Psoas muscle (tissue), 8 donors: Measurements from ENCODE around the gene XPO4. TPM values are rescaled to one million over a fixed set of nuclear protein-coding genes. Genes with fewer than 3 reads are reported as not detected.

ENCODE experiments used
- ATAC-seq, 4 donors: fragments of 200-7000 bp; cut with Tn5 transposase; one replicate each; pipeline ENCODE4 v1.9.1; 2020; ENCODE audit warnings: moderate library complexity in 3 of 4, mild to moderate bottlenecking in 2 of 4
- DNase-seq, 2 donors: peaks; one replicate each; pipeline ENCODE4 v3.0.0-alpha.2; 2020
- H3K27ac ChIP-seq: fragments of 200-600 bp; one replicate; pipeline ENCODE4 v1.8.0; 2022
- H3K27me3 ChIP-seq, 3 donors: fragments of 200-600 bp in 1 of 3; one replicate each; pipeline versions ENCODE4 v1.6.1 to v1.8.0; 2013 to 2022; ENCODE audit warnings: low read length in 2 of 3, mild to moderate bottlenecking in 2 of 3, moderate library complexity in 1 of 3; ENCODE audit not compliant: insufficient read depth in 3 of 3
- H3K36me3 ChIP-seq, 2 donors: fragments of 200-600 bp in 1 of 2; one replicate each; pipeline versions ENCODE4 v1.6.1 to v1.8.0; 2013 to 2022; ENCODE audit warnings: low read depth in 1 of 2, mild to moderate bottlenecking in 1 of 2, moderate library complexity in 1 of 2; ENCODE audit not compliant: insufficient read depth in 1 of 2
- H3K4me1 ChIP-seq: fragments of 200-600 bp; one replicate; pipeline ENCODE4 v1.8.0; 2022
- H3K4me3 ChIP-seq: fragments of 200-600 bp; one replicate; pipeline ENCODE4 v1.8.0; 2022; ENCODE audit warnings: mild to moderate bottlenecking
- H3K9me3 ChIP-seq: fragments of 200-600 bp; one replicate; pipeline ENCODE4 v1.8.0; 2022
- WGBS, 3 donors: extraction: QIAGEN DNeasy Blood & Tissue Kit; methylation state at CpG; one replicate each; pipeline versions ENCODE4 v1.1.6 to v1.1.7; 2013; 5-methylcytosine and 5-hydroxymethylcytosine counted together
- intact Hi-C, 2 donors: fragments of 100-400 bp; cut with DNase I; formaldehyde crosslinking; loops; one replicate each; pipeline versions ENCODE4 v1.11.0 to v1.14.2; 2022
- polyA plus RNA-seq, 3 donors: library from polyadenylated mRNA; stranded (reverse); fragments of 200-250 nt; gene quantifications; one replicate each; pipeline ENCODE4 v1.2.3, GENCODE V29; 2013
- total RNA-seq, 4 donors: library from RNA; stranded (reverse); fragmentation: NEBNext Ultra II Directional in 2 of 4; extraction: Animal tissue kit (Norgen Biotek cat#: 25700) in 2 of 4; gene quantifications; one replicate each; pipeline versions ENCODE4 v1.2.1 to v1.2.4, GENCODE V29; 2021 to 2023
- TF ChIP-seq, protein P1 (sequence below): fragments of 200-600 bp; IDR thresholded peaks from one replicate; pipeline ENCODE4 v1.8.0; 2022; ENCODE audit warnings: antibody characterized with exemption
- donor health status: healthy with polysubstance abuse.
- donor health status: DM: no; HTN: no; CAD: no; lungs with moderate emphysema.
- donor health status: Bipolar disorder and iron deficiency.
- donor health status: healthy.
- donor health status: DM: yes; HTN: yes; CAD: no.
- donor health status: DM: no; HTN: no; CAD: no.
- donor health status: DM: no; HTN: no; CAD: no.
- donor health status: DM: yes; HTN: yes; CAD: no.

XPO4 gene
- total and polyA plus RNA-seq, 7 donors: 3.9 to 67.2 (median 12.2) TPM

DNA sequence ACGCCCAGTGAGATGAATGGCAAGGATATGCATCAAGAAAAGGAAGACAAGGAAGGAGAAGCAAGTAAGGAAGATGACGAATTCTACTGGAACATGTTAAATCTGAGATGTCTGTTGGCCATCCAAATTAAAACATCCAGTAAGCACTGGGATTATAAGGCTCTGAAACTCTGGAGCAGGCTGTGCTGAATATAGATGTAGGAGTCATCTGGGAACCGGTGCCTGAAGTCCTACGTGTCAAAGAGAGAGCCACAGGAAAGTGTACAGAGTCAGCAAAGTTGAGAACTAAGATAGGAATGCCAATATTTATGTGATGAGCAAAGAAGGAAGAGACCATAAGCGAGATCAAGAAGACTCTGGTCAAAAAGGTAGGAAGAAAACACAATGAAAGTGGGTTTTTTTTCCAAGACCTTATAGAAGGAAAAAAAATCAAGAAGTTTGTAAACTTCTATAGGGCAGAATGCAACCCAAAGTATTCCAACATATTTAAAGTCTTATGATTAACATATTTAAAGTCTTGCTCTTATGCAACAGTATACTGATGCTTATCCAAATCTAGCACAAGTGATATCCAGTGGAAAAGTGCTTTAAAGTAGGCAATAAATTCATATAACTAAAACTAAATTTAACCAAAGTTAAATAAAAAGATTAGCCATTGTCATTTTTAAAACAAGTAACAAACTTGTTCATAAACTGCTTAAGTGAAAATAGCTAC is 77.6 kb downstream of the XPO4 start:
- 32 to 34% (median 34%) methylated on average over 5 of the region's 5 CpGs for WGBS, 3 donors
- Histone ChIP-seq H3K36me3 (peaks cover 0 to 3% of the 10 kb centered on the region in 2 donors), H3K27ac (peak overlapping the region; percentile 89), H3K27me3 (no peaks in the 10 kb centered on the region), H3K4me3 (peak overlapping the region; percentile 59), H3K9me3 (no peaks in the 10 kb centered on the region), H3K4me1 (peaks cover 23% of the 10 kb centered on the region)
- ATAC-seq: peak; percentile 90 to 94 (median 92)
- DNase-seq: no peak
- TF ChIP-seq, protein P1, sequence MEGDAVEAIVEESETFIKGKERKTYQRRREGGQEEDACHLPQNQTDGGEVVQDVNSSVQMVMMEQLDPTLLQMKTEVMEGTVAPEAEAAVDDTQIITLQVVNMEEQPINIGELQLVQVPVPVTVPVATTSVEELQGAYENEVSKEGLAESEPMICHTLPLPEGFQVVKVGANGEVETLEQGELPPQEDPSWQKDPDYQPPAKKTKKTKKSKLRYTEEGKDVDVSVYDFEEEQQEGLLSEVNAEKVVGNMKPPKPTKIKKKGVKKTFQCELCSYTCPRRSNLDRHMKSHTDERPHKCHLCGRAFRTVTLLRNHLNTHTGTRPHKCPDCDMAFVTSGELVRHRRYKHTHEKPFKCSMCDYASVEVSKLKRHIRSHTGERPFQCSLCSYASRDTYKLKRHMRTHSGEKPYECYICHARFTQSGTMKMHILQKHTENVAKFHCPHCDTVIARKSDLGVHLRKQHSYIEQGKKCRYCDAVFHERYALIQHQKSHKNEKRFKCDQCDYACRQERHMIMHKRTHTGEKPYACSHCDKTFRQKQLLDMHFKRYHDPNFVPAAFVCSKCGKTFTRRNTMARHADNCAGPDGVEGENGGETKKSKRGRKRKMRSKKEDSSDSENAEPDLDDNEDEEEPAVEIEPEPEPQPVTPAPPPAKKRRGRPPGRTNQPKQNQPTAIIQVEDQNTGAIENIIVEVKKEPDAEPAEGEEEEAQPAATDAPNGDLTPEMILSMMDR: no peak
- intact Hi-C loops: loop anchor here (5.0 kb wide), 2 partner anchors 113 to 328 kb away; no protein-coding TSS in a partner anchor

DNA sequence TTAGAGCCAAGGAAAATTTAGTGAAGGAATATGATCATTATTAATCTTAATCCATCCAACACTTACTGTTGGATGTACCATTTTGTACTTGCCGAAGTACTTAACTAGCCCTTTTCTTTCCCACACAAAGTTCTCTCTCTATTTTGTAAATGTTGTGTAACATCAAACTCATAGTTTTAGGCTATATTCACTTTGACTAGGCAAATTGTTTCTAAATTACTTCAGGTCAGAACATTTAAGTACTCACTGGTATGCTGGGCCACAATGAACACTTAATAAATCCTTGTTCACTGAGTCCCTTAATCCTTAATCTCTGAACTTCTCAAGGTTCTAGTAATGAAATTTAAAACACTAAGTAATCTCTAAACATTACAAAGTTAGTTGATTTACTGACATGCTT is 79.5 kb downstream of the XPO4 start:
- Histone ChIP-seq H3K27me3 (no peaks in the 10 kb centered on the region), H3K4me3 (peak overlapping the region; percentile 55), H3K27ac (peak overlapping the region; percentile 89), H3K9me3 (no peaks in the 10 kb centered on the region), H3K4me1 (peaks cover 23% of the 10 kb centered on the region), H3K36me3 (peaks cover 0 to 3% of the 10 kb centered on the region in 2 donors)
- intact Hi-C loops: no loop called here
- no peak for ATAC-seq
- 61 to 71% (median 67%) methylated on average over 1 of the region's 1 CpG for WGBS, 3 donors
- DNase-seq: no peak
- TF ChIP-seq, protein P1: no peak

DNA sequence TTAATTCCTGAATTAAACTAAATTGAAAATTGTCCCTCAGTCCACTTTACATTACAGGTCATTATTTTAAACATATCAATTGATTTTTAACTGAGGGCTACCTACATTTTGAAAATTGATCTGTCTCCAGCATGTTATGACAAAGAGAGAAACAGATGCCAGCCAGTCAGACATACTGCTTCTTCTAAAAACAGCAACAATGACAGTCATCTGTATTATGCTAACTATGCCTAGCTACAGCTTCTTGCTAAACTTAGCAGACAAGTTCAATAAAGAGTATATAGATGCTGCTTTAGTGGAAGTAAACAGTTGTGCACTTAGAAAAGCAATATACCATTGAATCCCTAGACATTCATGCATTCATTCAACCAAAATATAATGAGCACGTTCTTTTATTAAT is 80.1 kb downstream of the XPO4 start:
- intact Hi-C loops: no loop called here
- Histone ChIP-seq H3K27ac (peak overlapping the region; percentile 89), H3K4me1 (peaks cover 23% of the 10 kb centered on the region), H3K4me3 (peak overlapping the region; percentile 55), H3K36me3 (peaks cover 0 to 3% of the 10 kb centered on the region in 2 donors), H3K9me3 (no peaks in the 10 kb centered on the region), H3K27me3 (no peaks in the 10 kb centered on the region)
- TF ChIP-seq, protein P1: no peak
- peak; percentile 51 to 60 (median 55) for ATAC-seq
- 55 to 62% (median 56%) methylated on average over 1 of the region's 1 CpG for WGBS, 3 donors
- DNase-seq: no peak

DNA sequence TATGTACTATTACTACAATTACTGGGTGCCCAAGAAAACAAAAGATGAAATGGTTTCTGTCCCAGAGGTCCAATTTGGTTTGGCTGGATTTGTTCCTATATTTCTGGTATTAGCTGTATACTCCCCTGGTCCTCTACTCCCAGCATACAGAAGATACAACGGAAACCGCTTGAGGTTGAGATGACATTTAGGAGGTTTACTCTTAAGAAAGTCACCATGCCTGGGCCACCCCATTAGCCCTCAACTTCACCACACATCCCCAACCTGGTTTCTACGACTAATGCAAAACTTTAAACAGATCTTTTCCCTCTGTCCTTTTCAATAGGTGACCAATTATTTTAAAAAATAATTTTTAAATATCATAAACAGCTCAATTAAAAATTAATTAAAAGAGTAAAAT is 82.8 kb downstream of the XPO4 start:
- Histone ChIP-seq H3K27me3 (no peaks in the 10 kb centered on the region), H3K36me3 (peaks cover 0 to 3% of the 10 kb centered on the region in 2 donors), H3K9me3 (no peaks in the 10 kb centered on the region), H3K4me3 (peak overlapping the region; percentile 55), H3K4me1 (peaks cover 46% of the 10 kb centered on the region), H3K27ac (peak overlapping the region; percentile 89)
- intact Hi-C loops: no loop called here
- WGBS, 3 donors: 69 to 74% (median 72%) methylated on average over 3 of the region's 3 CpGs
- ATAC-seq (no peak), DNase-seq (no peak)
- TF ChIP-seq, protein P1: no peak
